Progenitor cell of endocrine pancreas (in vitro differentiated cells): ENCODE measurements around the gene NELFB. TPM values are rescaled to one million over a fixed set of nuclear protein-coding genes. Genes with fewer than 3 reads are reported as not detected.
A peak's percentile ranks its signal among the peaks of the same experiment; 100 is the strongest.

Experiments
- DNase-seq: peaks from one replicate; pipeline ENCODE4 v3.0.0; 2021; ENCODE audit warnings: low spot score; ENCODE audit not compliant: unreplicated experiment
- H3K27ac Mint-ChIP-seq: 2 replicates; pipeline ENCODE4 v1.8.0; 2021; ENCODE audit warnings: mild to moderate bottlenecking, moderate library complexity, mixed read lengths
- H3K27me3 Mint-ChIP-seq: 2 replicates; pipeline ENCODE4 v1.8.0; 2021; ENCODE audit warnings: mixed read lengths
- H3K36me3 Mint-ChIP-seq: 2 replicates; pipeline ENCODE4 v1.8.0; 2022; ENCODE audit warnings: mixed read lengths; ENCODE audit not compliant: insufficient read depth
- H3K4me1 Mint-ChIP-seq: 2 replicates; pipeline ENCODE4 v1.8.0; 2021; ENCODE audit warnings: low read depth, mixed read lengths
- H3K4me3 Mint-ChIP-seq: 2 replicates; pipeline ENCODE4 v1.8.0; 2021; ENCODE audit warnings: low read depth, mild to moderate bottlenecking, moderate library complexity, mixed read lengths
- H3K9me3 Mint-ChIP-seq: 2 replicates; pipeline ENCODE4 v1.8.0; 2021; ENCODE audit warnings: low read depth, mixed read lengths
- total RNA-seq: library from RNA; stranded (reverse); gene quantifications from 2 replicates; pipeline ENCODE4 v1.2.1, GENCODE V29; 2021
- TF ChIP-seq, protein P1 (sequence below): fragments of 200-600 bp; sonication (generic); IDR thresholded peaks from one replicate; pipeline ENCODE4 v1.5.0; 2021; ENCODE audit warnings: antibody characterized with exemption, mild to moderate bottlenecking; ENCODE audit not compliant: unreplicated experiment

NELFB gene
- total RNA-seq, 1 donor from 2014 or later = 62.3 TPM

DNA sequence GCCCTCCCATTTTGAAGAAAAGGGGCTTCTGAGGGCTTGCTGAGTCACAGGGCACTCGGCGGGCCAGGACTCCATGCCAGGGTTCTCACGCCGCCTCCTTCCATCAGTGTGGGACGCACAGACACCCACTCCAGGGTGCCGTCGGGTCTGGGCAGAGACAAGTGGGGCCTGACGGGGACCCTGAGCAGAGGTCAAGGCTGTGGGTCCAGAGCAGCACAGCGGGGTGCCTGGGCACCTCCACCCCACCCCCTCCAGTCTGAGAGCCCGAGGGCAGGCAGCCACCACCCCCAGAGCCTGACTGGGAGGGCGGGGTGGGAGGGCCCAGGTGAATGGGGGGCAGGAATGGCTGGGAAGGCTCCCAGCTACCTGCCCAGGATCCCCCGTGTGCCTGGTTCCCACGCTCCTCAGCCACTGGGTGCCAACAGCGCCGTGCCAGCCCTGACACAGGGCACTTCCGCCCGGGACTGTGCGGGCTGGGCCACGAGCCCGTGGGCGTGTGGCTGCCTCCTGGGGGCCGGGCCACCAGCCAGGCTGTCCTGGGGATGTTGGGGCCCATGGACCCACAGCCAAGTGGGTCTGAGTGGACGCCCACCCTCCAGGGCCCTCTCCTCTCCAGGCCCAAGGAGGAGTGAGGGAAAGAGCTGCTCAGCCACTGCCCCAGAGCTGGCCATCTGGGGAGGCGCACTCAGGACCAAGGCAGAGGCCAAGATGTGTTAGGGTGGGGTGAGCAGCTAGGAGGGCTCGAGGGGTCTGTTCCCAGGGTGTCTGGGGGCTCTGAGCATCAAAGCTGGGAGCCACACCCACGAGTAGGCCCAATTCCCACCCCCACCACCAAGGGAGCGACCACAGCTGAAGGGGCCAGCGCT lies 57.1 kb downstream of the NELFB start:
- H3K9me3 Mint-ChIP-seq = no peaks in the 10 kb centered on the region
- H3K36me3 Mint-ChIP-seq = no peaks in the 10 kb centered on the region
- no peak overlapping the region for H3K27ac Mint-ChIP-seq
- no peak overlapping the region for H3K4me3 Mint-ChIP-seq
- no peak for DNase-seq
- peaks cover 18% of the 10 kb centered on the region for H3K4me1 Mint-ChIP-seq
- TF ChIP-seq, protein P1, sequence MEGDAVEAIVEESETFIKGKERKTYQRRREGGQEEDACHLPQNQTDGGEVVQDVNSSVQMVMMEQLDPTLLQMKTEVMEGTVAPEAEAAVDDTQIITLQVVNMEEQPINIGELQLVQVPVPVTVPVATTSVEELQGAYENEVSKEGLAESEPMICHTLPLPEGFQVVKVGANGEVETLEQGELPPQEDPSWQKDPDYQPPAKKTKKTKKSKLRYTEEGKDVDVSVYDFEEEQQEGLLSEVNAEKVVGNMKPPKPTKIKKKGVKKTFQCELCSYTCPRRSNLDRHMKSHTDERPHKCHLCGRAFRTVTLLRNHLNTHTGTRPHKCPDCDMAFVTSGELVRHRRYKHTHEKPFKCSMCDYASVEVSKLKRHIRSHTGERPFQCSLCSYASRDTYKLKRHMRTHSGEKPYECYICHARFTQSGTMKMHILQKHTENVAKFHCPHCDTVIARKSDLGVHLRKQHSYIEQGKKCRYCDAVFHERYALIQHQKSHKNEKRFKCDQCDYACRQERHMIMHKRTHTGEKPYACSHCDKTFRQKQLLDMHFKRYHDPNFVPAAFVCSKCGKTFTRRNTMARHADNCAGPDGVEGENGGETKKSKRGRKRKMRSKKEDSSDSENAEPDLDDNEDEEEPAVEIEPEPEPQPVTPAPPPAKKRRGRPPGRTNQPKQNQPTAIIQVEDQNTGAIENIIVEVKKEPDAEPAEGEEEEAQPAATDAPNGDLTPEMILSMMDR = no peak
- no peaks in the 10 kb centered on the region for H3K27me3 Mint-ChIP-seq

DNA sequence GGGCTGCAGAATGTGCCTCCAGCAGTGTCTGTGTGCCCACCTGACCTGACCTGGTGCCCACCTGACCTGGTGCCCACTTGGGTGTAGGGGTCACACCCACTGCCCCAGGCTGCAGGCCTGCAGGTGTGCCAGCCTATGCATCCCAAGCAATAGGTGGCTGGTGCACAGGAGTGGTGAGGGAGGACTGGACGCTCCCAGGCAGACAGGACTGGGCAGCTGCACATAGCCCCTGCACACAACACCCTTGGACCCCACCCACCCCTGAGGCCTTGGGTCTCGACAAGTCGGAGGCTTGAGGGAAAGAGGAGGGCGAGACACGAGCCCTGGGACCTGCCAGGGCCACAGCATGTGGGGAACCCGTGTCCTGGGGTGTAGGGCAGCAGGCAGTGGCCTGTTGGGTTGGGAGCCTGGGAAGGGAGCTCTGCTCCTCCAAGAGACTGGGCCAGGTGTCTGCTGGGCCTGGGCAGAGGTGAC lies 57.8 kb downstream of the NELFB start:
- TF ChIP-seq, protein P1 = no peak
- Mint-ChIP-seq H3K4me3 (no peak overlapping the region), H3K36me3 (no peaks in the 10 kb centered on the region), H3K27ac (no peak overlapping the region), H3K4me1 (peaks cover 14% of the 10 kb centered on the region), H3K9me3 (no peaks in the 10 kb centered on the region), H3K27me3 (no peaks in the 10 kb centered on the region)
- DNase-seq = no peak

DNA sequence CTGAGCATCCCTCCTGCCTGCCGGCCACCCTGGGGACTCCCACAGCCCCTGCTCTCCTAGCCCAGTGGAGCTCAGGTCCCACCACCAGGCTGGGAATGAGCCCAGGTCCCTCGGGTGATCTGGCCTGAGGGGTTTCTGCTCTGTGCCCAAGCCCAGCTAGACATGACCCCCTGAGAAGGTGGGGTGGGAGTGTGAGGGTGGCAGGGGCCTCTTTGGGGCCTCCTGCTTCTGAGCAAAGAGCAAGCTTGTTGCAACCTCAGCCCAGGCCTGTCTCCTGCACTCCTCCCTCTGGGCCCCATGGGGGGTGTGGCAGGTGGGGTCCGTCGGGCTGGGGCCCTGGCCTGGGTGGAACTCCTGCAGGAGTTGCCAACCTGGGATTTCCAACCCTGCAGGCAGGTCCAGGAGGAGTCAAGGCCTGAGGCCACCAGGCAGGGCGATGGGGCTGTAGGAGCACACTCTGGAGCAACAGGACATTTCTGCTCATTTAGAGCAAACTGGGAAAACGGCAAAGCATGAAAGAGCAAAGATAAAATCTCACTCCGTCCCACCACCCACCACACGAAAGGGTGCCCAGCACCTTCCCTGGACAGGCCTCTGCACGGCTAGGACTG lies 58.3 kb downstream of the NELFB start:
- TF ChIP-seq, protein P1 = no peak
- Mint-ChIP-seq H3K9me3 (no peaks in the 10 kb centered on the region), H3K36me3 (no peaks in the 10 kb centered on the region), H3K27ac (no peak overlapping the region), H3K27me3 (no peaks in the 10 kb centered on the region), H3K4me1 (peaks cover 9% of the 10 kb centered on the region), H3K4me3 (no peak overlapping the region)
- DNase-seq = no peak

GRCh38 chr9:137313956-137314560 lies 58.9 kb downstream of the NELFB start:
- Mint-ChIP-seq H3K4me1 (peaks cover 8% of the 10 kb centered on the region), H3K27ac (peak overlapping the region; percentile 56), H3K9me3 (no peaks in the 10 kb centered on the region), H3K4me3 (no peak overlapping the region), H3K27me3 (no peaks in the 10 kb centered on the region), H3K36me3 (no peaks in the 10 kb centered on the region)
- peak; percentile 17 for DNase-seq
- TF ChIP-seq, protein P1 = no peak
